Measurements from ENCODE around the gene ZNF74.

GRCh38 chr22:20414450-20414849, 20.5 kb downstream of the ZNF74 start:
- TF ChIP-seq CTCF (conservative IDR thresholded peaks at IDR 0.05 in 1 of 2, IDR thresholded peaks at IDR 0.05 in 1 of 2; ENCODE audit: low read depth in 1 of 2, low read length in 2 of 2) (no peak), EZH2 (IDR thresholded peaks at IDR 0.05; ENCODE audit: low read length, missing control alignments) (no peak)

All from fibroblast of lung (primary cell).